Measurements from ENCODE around the gene ITM2B. TPM values are rescaled to one million over a fixed set of nuclear protein-coding genes. Genes with fewer than 3 reads are reported as not detected.
"Not testable (repeated sequence)": the region's sequence is repeated elsewhere in the genome, so short reads cannot be mapped to it uniquely, and the experiment has no call there.

ITM2B gene
- total RNA-seq, 4 donors from 2014 or later, result 476 to 770 (median 612) TPM

GRCh38 chr13:48233889-48234488, 983 bp downstream of the ITM2B start:
- Histone ChIP-seq H3K27ac (peak overlapping the region; percentile 96 to 100 (median 100)), H3K4me3 (peak overlapping the region; percentile 69 to 100 (median 87)), H3K4me1 (peaks cover 0 to 61% (median 24%) of the 10 kb centered on the region in 4 donors), H3K9me3 (no peaks in the 10 kb centered on the region), H3K36me3 (peaks cover 0 to under 1% (median 0%) of the 10 kb centered on the region in 3 donors), H3K27me3 (no peaks in the 10 kb centered on the region)
- WGBS, 2 donors, result 0% methylated on average over 12 of the region's 12 CpGs
- DNase-seq (ENCODE audit: low spot score in 2 of 2), result no peak
- TF ChIP-seq CTCF (IDR thresholded peaks at IDR 0.05), result no peak
- TF ChIP-seq EP300 (IDR thresholded peaks at IDR 0.05), result peak in 1 of 2 donors; percentile 37
- no peak for TF ChIP-seq POLR2A (IDR thresholded peaks at IDR 0.05)

GRCh38 chr13:48234566-48235340, 1.7 kb downstream of the ITM2B start:
- DNase-seq (ENCODE audit: low spot score in 2 of 2), result no peak
- Histone ChIP-seq H3K4me1 (peaks cover 0 to 68% (median 24%) of the 10 kb centered on the region in 4 donors), H3K27me3 (no peaks in the 10 kb centered on the region), H3K9me3 (no peaks in the 10 kb centered on the region), H3K27ac (peak overlapping the region; percentile 96 to 100 (median 100)), H3K36me3 (peaks cover 0 to 8% (median 0%) of the 10 kb centered on the region in 3 donors), H3K4me3 (peak overlapping the region; percentile 69 to 100 (median 87))
- no peak for TF ChIP-seq POLR2A (IDR thresholded peaks at IDR 0.05)
- TF ChIP-seq EP300 (IDR thresholded peaks at IDR 0.05), result no peak
- TF ChIP-seq CTCF (IDR thresholded peaks at IDR 0.05), result no peak
- 2% methylated on average over 7 of the region's 7 CpGs for whole genome bisulfite sequencing, 2 donors

DNA sequence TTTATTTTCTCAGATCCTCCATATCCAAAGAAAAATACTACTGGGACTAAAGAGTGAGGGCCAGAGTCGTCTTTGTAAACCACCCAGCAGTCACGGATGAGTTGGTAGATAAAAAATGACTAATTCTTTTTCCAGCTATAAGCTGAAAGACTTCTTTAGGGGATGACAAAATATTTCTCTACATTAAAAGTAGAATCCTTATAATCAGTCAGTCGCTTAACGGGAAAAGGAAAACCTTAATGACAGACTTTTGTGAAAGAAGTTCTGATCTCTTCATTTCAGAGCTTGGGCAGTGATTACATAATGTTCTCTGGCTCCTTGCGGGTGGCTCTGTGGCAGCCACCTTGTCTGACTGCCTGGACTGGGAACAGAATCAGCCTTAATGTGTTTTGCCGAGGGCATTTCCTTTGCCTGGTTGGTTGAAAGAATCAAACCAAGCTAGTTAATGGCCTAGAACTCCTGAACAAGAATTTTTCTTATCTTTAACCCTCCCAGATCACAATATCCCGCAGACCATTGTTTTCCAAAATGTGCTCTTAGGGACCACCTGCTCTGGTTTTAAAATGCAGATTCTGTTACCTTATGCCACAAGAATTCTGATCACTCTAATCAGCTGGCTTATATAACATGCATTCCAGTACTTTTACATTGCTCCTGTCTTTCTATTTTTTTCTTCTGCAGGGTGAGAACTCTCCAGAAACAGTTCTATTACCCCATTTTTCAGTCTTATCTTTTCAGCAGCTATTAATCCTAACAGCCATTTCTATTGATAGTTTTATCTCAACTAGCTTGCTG, 2.5 kb downstream of the ITM2B start:
- Histone ChIP-seq H3K27me3 (no peaks in the 10 kb centered on the region), H3K36me3 (peaks cover 0 to 13% (median 0%) of the 10 kb centered on the region in 3 donors), H3K9me3 (no peaks in the 10 kb centered on the region), H3K4me3 (peak overlapping the region; percentile 69 to 100 (median 87)), H3K4me1 (peaks cover 0 to 68% (median 23%) of the 10 kb centered on the region in 4 donors), H3K27ac (peak overlapping the region; percentile 96 to 100 (median 100))
- 5 to 8% methylated on average over 7 of the region's 7 CpGs for WGBS, 2 donors
- no peak for DNase-seq (ENCODE audit: low spot score in 2 of 2)
- TF ChIP-seq POLR2A (IDR thresholded peaks at IDR 0.05) (peak in 1 of 2 donors; percentile 51), EP300 (IDR thresholded peaks at IDR 0.05) (peak in 1 of 2 donors; percentile 76), CTCF (IDR thresholded peaks at IDR 0.05) (no peak)

GRCh38 chr13:48236528-48237353, 3.7 kb downstream of the ITM2B start:
- peak in 1 of 2 donors; percentile 74 for TF ChIP-seq EP300 (IDR thresholded peaks at IDR 0.05)
- no peak for TF ChIP-seq CTCF (IDR thresholded peaks at IDR 0.05)
- 16 to 22% methylated on average over 3 of the region's 3 CpGs for WGBS, 2 donors
- Histone ChIP-seq H3K27ac (peak overlapping the region; percentile 96 to 100 (median 100)), H3K4me1 (peaks cover 0 to 68% (median 24%) of the 10 kb centered on the region in 4 donors), H3K36me3 (peaks cover 0 to 18% (median 0%) of the 10 kb centered on the region in 3 donors), H3K27me3 (no peaks in the 10 kb centered on the region), H3K4me3 (peak overlapping the region in 3 of 4 donors; percentile 85 to 100 (median 89)), H3K9me3 (no peaks in the 10 kb centered on the region)
- no peak for DNase-seq (ENCODE audit: low spot score in 2 of 2)

DNA sequence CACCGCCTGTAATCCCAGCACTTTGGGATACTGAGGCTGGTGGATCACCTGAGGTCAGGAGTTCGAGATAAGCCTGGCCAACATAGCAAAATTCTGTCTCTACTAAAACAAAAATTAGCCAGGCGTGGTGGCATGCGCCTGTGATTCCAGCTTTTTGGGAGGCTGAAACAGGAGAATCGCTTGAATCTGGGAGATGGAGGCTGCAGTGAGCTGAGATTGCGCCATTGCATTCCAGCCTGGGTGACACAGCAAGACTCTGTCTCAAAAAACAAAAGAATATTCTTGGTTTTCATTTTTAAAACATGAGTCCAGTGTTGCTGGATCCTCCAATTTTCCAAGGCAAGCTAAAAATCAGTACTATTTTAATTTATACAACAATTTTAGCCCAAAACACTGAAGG, 6.4 kb downstream of the ITM2B start:
- 93 to 94% methylated on average over 6 of the region's 6 CpGs for WGBS, 2 donors
- H3K27ac ChIP-seq; DNase-seq (ENCODE audit: low spot score in 2 of 2); H3K9me3 ChIP-seq; H3K27me3 ChIP-seq; H3K4me3 ChIP-seq: not testable (repeated sequence)
- Histone ChIP-seq H3K36me3 (peaks cover 0 to 18% (median 0%) of the 10 kb centered on the region in 3 donors), H3K4me1 (peaks cover 0 to 84% (median 19%) of the 10 kb centered on the region in 4 donors)

Data from tibial nerve (tissue), 4 donors.